ENCODE data around the gene EML5.

DNA sequence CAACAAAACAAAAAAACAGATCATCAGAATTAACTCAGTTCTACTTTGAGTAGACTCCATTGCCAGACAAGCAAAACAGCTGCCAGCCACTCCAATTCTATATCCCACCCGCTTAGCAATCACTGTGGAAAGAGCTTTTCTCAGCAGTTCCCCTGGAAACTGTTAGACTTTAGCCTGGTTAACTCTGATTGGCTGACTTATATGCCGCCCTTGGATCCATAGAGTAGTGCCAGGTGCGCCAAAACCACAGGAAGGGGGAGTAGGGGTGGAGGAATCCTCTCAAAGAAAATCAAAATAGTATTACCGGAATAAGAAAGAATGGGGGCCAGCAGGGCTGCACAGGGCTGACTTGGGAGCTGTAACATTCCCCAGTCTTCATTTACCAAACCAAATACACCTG lies 5.4 kb upstream of the EML5 start:
- no peak for TF ChIP-seq EGR1 (IDR thresholded peaks at IDR 0.05)
- TF ChIP-seq YY1 (IDR thresholded peaks at IDR 0.05; ENCODE audit: low read depth), result no peak
- no peak for TF ChIP-seq RAD21 (IDR thresholded peaks at IDR 0.05; ENCODE audit: low read depth)
- no peak for TF ChIP-seq TCF12 (IDR thresholded peaks at IDR 0.05; ENCODE audit: low read depth)
- TF ChIP-seq, protein P1, sequence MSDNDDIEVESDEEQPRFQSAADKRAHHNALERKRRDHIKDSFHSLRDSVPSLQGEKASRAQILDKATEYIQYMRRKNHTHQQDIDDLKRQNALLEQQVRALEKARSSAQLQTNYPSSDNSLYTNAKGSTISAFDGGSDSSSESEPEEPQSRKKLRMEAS (IDR thresholded peaks at IDR 0.05), result no peak
- TF ChIP-seq TAF1 (IDR thresholded peaks at IDR 0.05; ENCODE audit: low read depth), result no peak
- TF ChIP-seq, protein P2, sequence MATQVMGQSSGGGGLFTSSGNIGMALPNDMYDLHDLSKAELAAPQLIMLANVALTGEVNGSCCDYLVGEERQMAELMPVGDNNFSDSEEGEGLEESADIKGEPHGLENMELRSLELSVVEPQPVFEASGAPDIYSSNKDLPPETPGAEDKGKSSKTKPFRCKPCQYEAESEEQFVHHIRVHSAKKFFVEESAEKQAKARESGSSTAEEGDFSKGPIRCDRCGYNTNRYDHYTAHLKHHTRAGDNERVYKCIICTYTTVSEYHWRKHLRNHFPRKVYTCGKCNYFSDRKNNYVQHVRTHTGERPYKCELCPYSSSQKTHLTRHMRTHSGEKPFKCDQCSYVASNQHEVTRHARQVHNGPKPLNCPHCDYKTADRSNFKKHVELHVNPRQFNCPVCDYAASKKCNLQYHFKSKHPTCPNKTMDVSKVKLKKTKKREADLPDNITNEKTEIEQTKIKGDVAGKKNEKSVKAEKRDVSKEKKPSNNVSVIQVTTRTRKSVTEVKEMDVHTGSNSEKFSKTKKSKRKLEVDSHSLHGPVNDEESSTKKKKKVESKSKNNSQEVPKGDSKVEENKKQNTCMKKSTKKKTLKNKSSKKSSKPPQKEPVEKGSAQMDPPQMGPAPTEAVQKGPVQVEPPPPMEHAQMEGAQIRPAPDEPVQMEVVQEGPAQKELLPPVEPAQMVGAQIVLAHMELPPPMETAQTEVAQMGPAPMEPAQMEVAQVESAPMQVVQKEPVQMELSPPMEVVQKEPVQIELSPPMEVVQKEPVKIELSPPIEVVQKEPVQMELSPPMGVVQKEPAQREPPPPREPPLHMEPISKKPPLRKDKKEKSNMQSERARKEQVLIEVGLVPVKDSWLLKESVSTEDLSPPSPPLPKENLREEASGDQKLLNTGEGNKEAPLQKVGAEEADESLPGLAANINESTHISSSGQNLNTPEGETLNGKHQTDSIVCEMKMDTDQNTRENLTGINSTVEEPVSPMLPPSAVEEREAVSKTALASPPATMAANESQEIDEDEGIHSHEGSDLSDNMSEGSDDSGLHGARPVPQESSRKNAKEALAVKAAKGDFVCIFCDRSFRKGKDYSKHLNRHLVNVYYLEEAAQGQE (IDR thresholded peaks at IDR 0.05; ENCODE audit: low read depth), result no peak
- no peak for TF ChIP-seq NFIC (IDR thresholded peaks at IDR 0.05)
- no peak for TF ChIP-seq FOXM1 (IDR thresholded peaks at IDR 0.05; ENCODE audit: borderline replicate concordance, low read depth)

Data from Ishikawa (cell line).